GM21447 (cell line): ENCODE data around the gene BMP2K.

Source experiments
- ATAC-seq: cut with Tn5 transposase; IDR thresholded peaks from one replicate; pipeline ENCODE4 v1.9.1; 2021; ENCODE audit not compliant: unreplicated experiment

BMP2K gene

DNA sequence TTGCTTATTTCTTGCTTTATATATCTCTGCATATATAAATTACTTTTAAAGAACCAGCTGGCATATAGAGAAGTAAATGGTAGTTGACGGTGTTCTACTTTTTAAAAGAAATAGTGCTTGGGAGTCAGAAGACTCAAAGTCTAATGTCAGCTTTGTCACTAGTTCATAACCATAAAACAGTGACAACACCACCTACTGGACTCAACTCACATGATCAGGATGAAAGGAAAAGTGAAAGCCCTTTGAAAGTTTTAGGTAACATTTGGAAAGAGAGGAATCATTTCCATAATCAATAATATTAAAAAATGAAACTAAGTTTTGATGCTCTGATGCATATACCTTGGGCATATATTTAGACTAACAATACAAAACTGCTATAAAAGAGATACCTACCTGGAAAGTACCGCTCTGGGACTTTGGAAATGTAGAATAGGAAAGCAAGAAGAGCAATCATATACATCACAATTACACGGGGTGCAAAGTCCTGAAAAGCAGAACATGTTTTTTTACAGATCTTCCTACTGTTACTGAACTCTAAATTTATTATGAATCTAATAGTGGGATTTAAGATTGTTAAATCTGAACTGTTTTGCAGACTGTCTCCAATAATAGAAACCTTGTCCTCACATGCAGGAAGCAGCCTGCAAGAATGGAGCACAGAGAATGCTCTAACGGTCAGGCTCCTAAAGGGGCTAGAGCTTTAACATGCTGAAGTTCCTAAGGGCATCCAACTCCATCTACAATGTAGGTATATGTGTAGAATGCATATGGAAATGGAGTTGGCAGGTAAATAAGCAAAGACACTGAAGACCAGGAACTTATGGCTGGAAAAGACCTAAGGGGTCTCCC lies 147.5 kb downstream of the BMP2K start:
- ATAC-seq: no peak

DNA sequence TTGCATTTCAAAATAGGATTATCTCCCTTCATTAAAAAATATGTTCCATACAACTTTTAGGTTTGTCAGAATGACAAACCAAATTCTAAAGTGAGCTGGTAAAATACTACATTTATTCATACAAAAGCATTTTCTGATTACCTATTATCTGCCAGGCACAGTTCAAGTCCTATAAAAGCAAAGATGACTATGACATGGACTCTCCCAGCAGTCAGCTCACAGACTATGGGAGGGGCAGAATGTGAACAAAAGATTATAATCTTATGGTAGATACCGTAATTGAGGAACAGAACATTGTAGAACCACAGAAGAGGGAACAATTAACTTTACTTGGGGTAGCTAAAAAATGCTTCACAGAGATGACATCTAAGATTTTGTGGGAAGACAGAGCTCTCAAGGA lies 150.7 kb downstream of the BMP2K start:
- ATAC-seq: no peak

GRCh38 chr4:78928835-78929234 lies 152.7 kb downstream of the BMP2K start:
- no peak for ATAC-seq

- no peak for ATAC-seq
Measured at GRCh38 chr4:78930016-78930629, 154.0 kb downstream of the BMP2K start.

DNA sequence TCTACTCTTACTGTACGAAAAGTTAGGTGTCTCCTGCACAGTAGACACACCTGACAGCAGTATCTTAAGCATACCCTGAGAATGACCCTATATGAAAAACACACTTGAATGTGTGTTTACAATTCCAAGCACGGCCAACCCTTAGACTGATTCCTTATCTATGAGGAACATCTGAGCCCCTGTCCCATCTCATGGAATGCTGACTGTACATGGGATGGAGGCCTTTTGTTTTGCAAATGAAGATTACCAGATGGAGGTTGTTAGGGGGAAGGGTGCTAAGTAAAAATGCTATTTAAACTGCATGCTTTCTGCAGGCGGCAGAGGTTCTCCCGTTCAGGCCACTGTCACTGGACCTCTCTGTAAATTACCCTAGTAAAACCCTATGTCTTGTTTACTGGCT lies 160.8 kb downstream of the BMP2K start:
- no peak for ATAC-seq

DNA sequence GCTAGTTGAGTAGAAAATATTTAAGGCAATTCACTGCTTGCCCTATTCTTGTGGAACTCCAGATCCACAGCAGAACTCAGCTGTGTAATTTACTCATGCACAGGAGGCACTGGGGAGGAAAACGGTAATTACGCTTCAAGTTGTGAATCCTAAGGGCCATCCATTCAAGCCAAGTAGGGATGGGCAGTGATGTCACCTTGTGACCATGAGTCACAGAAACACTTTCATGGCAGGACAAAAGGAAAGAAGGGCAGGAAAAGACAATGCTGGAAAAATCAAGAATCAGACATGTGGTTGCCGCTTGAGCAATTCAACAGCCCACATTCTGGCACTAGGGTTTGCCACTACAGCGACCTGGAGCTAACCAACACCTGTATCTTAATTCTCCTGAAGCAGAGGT lies 161.7 kb downstream of the BMP2K start:
- ATAC-seq: no peak

DNA sequence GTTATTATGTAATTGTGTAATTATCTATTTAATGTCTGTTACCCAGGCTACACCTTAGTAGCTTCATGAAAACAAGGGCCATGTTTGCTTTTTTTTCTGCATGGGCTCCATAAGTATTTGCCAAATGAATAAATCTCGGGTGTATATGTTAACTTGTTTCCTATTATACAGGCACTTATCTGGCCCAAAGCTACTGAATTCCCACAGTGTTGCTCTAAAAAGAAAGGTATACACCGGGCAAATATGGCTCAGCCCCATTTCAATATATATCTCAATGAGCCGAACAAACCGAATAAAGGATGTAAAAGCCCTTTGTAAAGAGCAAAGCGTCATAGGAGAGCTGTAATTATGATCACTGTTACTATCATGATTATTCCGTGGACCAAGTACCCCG lies 162.3 kb downstream of the BMP2K start:
- no peak for ATAC-seq

DNA sequence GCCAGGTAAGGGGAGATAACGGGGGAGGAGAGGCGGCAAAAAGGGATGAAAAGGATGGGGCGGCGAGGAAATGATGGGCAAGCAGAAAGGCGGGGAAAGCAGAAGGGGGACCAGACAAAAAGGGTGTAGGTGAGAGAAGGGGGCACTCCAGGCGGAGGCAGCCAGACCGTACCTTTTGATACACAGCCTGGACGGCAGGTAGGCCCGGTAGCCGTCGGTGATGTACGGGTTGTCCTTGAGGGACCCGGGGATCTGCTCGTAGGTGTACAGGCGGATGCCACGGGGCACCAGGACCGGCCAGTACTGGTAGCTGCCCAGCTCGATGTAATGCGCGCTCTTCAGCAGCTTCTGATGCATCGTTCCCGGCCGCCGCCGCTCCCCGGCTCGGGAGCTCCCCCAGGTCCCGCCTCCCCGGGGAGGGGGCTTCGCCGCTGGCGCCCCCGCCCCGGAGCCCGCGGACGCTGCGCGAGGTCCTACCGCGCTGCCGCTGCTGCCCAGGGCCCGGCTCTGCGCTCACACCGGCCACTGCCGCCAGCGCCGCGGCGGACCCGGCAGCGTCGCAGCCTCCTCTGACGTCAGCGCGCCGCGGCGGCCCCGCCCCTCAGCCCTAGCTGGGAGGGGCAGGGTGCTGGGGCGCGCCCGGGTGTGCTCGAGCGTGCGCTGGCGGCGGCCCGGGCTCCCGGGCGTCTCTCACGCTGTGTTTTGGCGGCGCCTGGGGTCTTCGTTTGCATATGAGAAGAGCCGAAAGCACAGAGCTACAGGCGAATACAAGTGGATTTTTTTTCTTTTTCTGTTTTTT lies 162.9 kb downstream of the BMP2K start, which contains the start of gene PAQR3:
Gene PAQR3, minus strand, starts transcription at position 571 of the 799 bp plus-strand sequence. Its CDS starts 214 bp downstream, at position 357.
- peak; percentile 91 for ATAC-seq

DNA sequence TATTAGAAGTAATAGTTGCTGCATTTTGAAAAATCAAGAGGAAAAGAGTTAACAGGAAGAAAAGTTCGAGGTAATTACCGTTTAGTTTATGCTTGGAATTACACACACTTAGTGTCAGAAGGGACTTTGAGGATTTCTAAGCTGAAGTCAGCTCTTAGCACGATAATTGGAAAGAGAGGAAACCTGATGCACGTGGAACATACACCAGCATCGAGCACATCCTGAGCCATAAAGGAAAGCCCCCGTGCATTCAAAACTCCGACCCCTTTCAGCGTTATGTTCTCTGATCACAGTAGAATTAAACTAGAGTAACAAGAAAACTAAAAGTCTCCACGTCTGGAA lies 163.5 kb downstream of the BMP2K start:
- peak; percentile 16 for ATAC-seq

- ATAC-seq: no peak
Measured at GRCh38 chr4:78940752-78941151, 164.6 kb downstream of the BMP2K start.

DNA sequence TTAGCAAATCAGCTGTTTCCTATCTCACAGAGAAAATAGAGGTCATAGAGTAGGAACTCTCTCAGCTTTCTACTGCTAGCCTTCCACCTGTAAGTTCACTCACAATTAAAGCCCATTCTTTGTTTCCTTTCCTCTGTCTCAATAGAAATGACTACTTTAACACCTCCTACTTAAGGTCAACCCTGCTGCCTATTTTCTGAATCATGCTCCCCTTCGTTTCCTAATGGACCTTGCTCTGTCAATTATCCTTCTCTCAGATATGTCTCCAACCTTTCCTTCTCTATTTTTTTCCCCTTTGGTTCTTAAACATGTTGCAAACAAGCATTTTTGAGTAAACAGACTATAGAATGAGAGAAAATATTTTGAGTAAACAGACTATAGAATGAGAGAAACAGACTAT lies 168.2 kb downstream of the BMP2K start:
- ATAC-seq: no peak

DNA sequence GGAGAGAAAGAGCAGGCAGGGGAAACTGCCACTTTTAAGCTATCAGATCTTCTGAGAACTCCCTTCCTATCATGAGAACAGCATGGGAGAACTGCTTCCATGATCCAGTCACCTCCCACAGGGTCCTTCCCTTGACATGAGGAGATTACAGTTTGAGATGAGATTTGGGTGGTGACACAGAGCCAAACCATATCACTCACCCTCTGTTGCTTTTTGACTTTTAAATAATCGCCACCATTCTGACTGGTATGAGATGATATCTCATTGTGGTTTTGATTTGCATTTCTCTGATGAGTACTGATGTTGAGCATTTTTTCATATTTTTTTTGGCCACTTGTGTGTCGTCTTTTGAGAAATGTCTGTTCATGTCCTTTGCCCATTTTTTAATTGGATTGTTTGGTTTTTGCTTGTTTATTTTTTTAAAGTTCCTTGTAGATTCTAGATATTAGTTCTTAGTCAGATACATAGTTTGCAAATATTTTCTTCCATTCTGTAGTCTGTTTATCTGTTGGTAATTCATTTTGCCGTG lies 169.6 kb downstream of the BMP2K start:
- no peak for ATAC-seq

GRCh38 chr4:78949735-78950134 lies 173.6 kb downstream of the BMP2K start:
- no peak for ATAC-seq

DNA sequence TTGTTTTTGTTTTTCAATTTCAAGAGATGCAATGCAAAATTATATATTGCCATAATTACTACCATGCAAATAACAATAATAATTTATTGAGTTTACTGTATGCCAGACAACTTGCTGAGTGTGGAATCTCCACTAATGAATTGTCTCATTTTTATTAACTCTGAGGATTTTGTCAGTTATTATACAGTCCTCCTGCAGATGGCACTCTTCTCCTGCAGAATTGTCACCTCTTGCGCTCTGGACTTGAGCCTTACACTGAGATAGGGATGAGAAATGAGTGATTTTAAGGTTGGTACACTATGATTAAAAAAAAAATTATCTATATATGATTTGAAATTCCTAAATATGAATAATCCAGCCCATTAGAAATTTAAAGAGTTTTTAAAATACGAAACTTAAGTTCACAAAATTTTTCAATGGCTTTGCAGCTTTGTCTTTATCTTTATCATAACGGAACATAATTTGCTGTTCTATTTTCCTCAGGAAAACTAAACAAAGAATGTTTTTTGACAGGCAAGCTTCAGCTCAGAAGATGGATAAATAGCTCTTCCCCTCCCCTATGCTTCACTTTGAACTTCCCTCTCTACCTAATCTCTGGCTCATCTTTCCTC lies 175.8 kb downstream of the BMP2K start:
- ATAC-seq: no peak

DNA sequence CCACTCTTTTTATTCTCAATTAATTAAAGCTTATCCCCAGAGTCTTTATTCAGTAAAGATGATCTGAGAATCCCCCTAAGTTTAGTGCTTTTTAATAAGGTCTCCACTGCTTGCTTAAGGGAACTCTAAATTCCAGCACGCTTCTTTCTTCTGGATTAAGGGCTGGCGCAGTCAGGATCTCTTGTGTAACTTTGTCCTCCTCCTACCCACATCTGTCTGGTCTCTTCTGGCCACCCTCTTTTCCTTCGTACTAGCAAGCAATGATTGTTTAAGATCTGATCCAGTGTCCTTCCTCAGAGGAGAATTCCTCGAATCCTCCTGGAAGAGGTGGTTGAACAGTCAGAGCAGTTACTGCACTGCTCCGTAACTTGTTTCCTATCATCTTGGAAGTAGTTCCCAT lies 177.1 kb downstream of the BMP2K start:
- no peak for ATAC-seq

GRCh38 chr4:78953769-78954666 lies 177.9 kb downstream of the BMP2K start:
- no peak for ATAC-seq

GRCh38 chr4:78956975-78957374 lies 180.8 kb downstream of the BMP2K start:
- ATAC-seq: no peak

DNA sequence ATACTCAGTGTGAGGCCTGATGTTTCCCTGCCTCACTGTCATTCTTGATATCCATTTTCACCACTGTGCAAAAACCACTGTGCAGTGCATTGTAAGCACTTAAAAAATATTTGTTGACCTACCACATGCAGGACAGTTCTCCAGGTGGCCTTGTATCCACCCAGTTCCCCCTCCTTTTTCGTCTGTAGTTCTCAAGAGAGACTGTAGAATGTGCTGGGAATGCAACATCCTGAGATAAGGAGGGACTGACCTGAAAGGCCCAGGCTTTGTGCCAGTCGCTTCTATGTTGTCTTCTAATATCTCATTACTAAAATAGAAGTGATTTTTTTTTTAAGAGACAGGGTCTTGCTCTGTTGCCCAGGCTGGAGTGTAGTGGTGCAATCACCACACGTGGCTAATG lies 184.8 kb downstream of the BMP2K start:
- ATAC-seq: no peak
